ENCODE measurements around the gene INPP5A.
A peak's percentile ranks its signal among the peaks of the same experiment; 100 is the strongest.

The INPP5A gene

DNA sequence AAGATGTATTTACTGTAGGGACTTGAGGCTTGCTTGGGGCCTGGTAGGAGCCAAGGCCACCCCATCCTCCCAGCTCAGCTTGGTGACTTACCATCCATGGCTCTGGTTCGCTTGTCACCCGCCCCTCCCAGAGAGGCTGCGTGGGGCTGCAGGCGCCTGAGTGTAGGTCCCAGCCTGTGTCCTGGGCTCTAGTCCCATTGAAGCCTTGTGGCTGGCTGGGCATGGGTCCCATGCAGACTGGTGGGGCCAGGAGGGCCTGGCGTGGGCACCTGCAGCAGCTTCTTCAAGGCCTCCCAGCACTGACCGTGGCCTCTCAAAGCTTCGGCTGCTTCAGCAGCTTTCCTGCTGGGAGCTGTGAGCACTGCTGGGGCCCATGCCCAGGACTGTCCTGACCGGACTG lies 118.1 kb downstream of the INPP5A start:
- no peak overlapping the region for H3K14ac ChIP-seq (ENCODE audit: low read length)
- no peak overlapping the region for H4K8ac ChIP-seq (ENCODE audit: low read depth, low read length)
- no peak overlapping the region for H3K4me2 ChIP-seq (ENCODE audit: low read length)
- no peak overlapping the region for H2AFZ ChIP-seq (ENCODE audit: insufficient read depth, low read length, poor library complexity)
- no CpG with 5 or more reads among the region's 8 CpGs for WGBS (ENCODE audit: extremely low coverage, insufficient coverage, insufficient read length)
- no peak overlapping the region for H2BK12ac ChIP-seq (ENCODE audit: low read length)
- peaks cover 12 to 18% of the 10 kb centered on the region in 2 experiments for H3K36me3 ChIP-seq (ENCODE audit: control insufficient read depth in 1 of 2, insufficient read depth in 2 of 2, low read length in 2 of 2)
- no peak overlapping the region for H3K4me3 ChIP-seq (ENCODE audit: low read depth, low read length)
- peaks cover 3% of the 10 kb centered on the region for H3K9me3 ChIP-seq (ENCODE audit: insufficient read depth, low read depth, low read length)
- H2BK5ac ChIP-seq (ENCODE audit: low read depth, low read length, poor library complexity), result no peak overlapping the region
- no peaks in the 10 kb centered on the region for H3K4me1 ChIP-seq (ENCODE audit: control insufficient read depth in 1 of 2, insufficient read depth in 2 of 2, low read length in 2 of 2)
- no peaks in the 10 kb centered on the region for H3K79me2 ChIP-seq (ENCODE audit: control insufficient read depth, insufficient read depth, low read length, poor library complexity)
- no peak overlapping the region for H3K9ac ChIP-seq (ENCODE audit: low read length)
- H2AK5ac ChIP-seq (ENCODE audit: low read length), result no peak overlapping the region
- H2BK120ac ChIP-seq (ENCODE audit: insufficient read depth, low read length, poor library complexity), result no peak overlapping the region
- no peak overlapping the region for H3K18ac ChIP-seq (ENCODE audit: low read length)
- DNase-seq, result no peak
- H3K27me3 ChIP-seq (ENCODE audit: insufficient read depth, low read length), result no peaks in the 10 kb centered on the region
- no peak overlapping the region for H3K4ac ChIP-seq (ENCODE audit: low read depth, low read length)
- H4K12ac ChIP-seq (ENCODE audit: low read depth, low read length), result no peak overlapping the region
- no peak overlapping the region for H4K91ac ChIP-seq (ENCODE audit: low read depth, low read length)
- no peaks in the 10 kb centered on the region for H3K79me1 ChIP-seq (ENCODE audit: low read length)
- H3K27ac ChIP-seq (ENCODE audit: low read depth, low read length), result no peak overlapping the region
- H3K23ac ChIP-seq (ENCODE audit: low read length), result no peak overlapping the region

GRCh38 chr10:132656283-132657126 lies 118.9 kb downstream of the INPP5A start:
- H2BK12ac ChIP-seq (ENCODE audit: low read length), result no peak overlapping the region
- no peak overlapping the region for H4K91ac ChIP-seq (ENCODE audit: low read depth, low read length)
- H3K4me3 ChIP-seq (ENCODE audit: low read depth, low read length), result no peak overlapping the region
- H3K27me3 ChIP-seq (ENCODE audit: insufficient read depth, low read length), result no peaks in the 10 kb centered on the region
- H3K23ac ChIP-seq (ENCODE audit: low read length), result no peak overlapping the region
- H3K9me3 ChIP-seq (ENCODE audit: insufficient read depth, low read depth, low read length), result peaks cover 5% of the 10 kb centered on the region
- no peak overlapping the region for H3K4ac ChIP-seq (ENCODE audit: low read depth, low read length)
- H2AFZ ChIP-seq (ENCODE audit: insufficient read depth, low read length, poor library complexity), result no peak overlapping the region
- no peak overlapping the region for H2BK5ac ChIP-seq (ENCODE audit: low read depth, low read length, poor library complexity)
- H2AK5ac ChIP-seq (ENCODE audit: low read length), result no peak overlapping the region
- DNase-seq, result no peak
- H3K79me2 ChIP-seq (ENCODE audit: control insufficient read depth, insufficient read depth, low read length, poor library complexity), result no peaks in the 10 kb centered on the region
- WGBS (ENCODE audit: extremely low coverage, insufficient coverage, insufficient read length), result no CpG with 5 or more reads among the region's 18 CpGs
- H3K9ac ChIP-seq (ENCODE audit: low read length), result no peak overlapping the region
- H3K79me1 ChIP-seq (ENCODE audit: low read length), result no peaks in the 10 kb centered on the region
- H4K8ac ChIP-seq (ENCODE audit: low read depth, low read length), result no peak overlapping the region
- H3K14ac ChIP-seq (ENCODE audit: low read length), result no peak overlapping the region
- no peaks in the 10 kb centered on the region for H3K4me1 ChIP-seq (ENCODE audit: control insufficient read depth in 1 of 2, insufficient read depth in 2 of 2, low read length in 2 of 2)
- H4K12ac ChIP-seq (ENCODE audit: low read depth, low read length), result no peak overlapping the region
- no peak overlapping the region for H3K18ac ChIP-seq (ENCODE audit: low read length)
- H3K27ac ChIP-seq (ENCODE audit: low read depth, low read length), result no peak overlapping the region
- H2BK120ac ChIP-seq (ENCODE audit: insufficient read depth, low read length, poor library complexity), result no peak overlapping the region
- H3K36me3 ChIP-seq (ENCODE audit: control insufficient read depth in 1 of 2, insufficient read depth in 2 of 2, low read length in 2 of 2), result peaks cover 12 to 18% of the 10 kb centered on the region in 2 experiments
- H3K4me2 ChIP-seq (ENCODE audit: low read length), result no peak overlapping the region

DNA sequence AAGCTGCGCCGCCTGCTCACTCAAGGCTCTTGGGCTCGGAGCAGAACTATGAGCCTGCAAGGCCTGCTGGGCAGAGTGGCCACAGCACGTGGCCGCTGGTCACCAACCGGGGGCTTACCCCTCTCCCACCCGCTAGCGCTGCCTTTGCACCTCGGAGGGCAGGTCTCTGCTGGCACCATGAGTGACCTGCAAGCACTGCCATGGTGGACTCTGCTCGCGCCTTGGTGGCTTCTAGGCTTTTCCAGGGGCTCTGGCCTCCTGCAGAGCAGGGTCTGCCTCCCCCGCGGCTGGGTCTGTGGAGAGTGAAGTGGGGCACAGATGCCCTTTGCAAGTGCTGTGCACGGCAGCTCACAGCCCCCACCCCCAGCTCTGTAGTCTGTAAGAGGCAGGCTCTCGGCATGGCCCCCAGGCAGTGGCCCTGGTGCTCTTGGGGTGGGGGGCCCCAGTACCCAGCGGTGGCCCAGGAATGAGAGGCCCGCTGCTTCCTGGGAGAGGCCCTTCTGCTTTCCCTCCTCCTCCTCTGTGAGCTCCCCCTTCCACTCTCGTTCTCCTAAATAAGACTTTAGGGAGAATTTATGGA lies 119.6 kb downstream of the INPP5A start:
- H3K14ac ChIP-seq (ENCODE audit: low read length), result no peak overlapping the region
- H4K12ac ChIP-seq (ENCODE audit: low read depth, low read length), result no peak overlapping the region
- H3K36me3 ChIP-seq (ENCODE audit: control insufficient read depth in 1 of 2, insufficient read depth in 2 of 2, low read length in 2 of 2), result peaks cover 13 to 17% of the 10 kb centered on the region in 2 experiments
- no peak overlapping the region for H3K18ac ChIP-seq (ENCODE audit: low read length)
- no peak for DNase-seq
- peaks cover 5% of the 10 kb centered on the region for H3K9me3 ChIP-seq (ENCODE audit: insufficient read depth, low read depth, low read length)
- no peak overlapping the region for H2AFZ ChIP-seq (ENCODE audit: insufficient read depth, low read length, poor library complexity)
- H2AK5ac ChIP-seq (ENCODE audit: low read length), result no peak overlapping the region
- H3K79me2 ChIP-seq (ENCODE audit: control insufficient read depth, insufficient read depth, low read length, poor library complexity), result no peaks in the 10 kb centered on the region
- H3K9ac ChIP-seq (ENCODE audit: low read length), result no peak overlapping the region
- H3K79me1 ChIP-seq (ENCODE audit: low read length), result no peaks in the 10 kb centered on the region
- H3K23ac ChIP-seq (ENCODE audit: low read length), result no peak overlapping the region
- no peaks in the 10 kb centered on the region for H3K27me3 ChIP-seq (ENCODE audit: insufficient read depth, low read length)
- H2BK12ac ChIP-seq (ENCODE audit: low read length), result no peak overlapping the region
- H4K8ac ChIP-seq (ENCODE audit: low read depth, low read length), result no peak overlapping the region
- no peak overlapping the region for H3K4ac ChIP-seq (ENCODE audit: low read depth, low read length)
- H4K91ac ChIP-seq (ENCODE audit: low read depth, low read length), result no peak overlapping the region
- no peak overlapping the region for H3K4me3 ChIP-seq (ENCODE audit: low read depth, low read length)
- H3K4me2 ChIP-seq (ENCODE audit: low read length), result no peak overlapping the region
- no peak overlapping the region for H2BK120ac ChIP-seq (ENCODE audit: insufficient read depth, low read length, poor library complexity)
- H2BK5ac ChIP-seq (ENCODE audit: low read depth, low read length, poor library complexity), result no peak overlapping the region
- no CpG with 5 or more reads among the region's 18 CpGs for WGBS (ENCODE audit: extremely low coverage, insufficient coverage, insufficient read length)
- no peaks in the 10 kb centered on the region for H3K4me1 ChIP-seq (ENCODE audit: control insufficient read depth in 1 of 2, insufficient read depth in 2 of 2, low read length in 2 of 2)
- H3K27ac ChIP-seq (ENCODE audit: low read depth, low read length), result no peak overlapping the region

DNA sequence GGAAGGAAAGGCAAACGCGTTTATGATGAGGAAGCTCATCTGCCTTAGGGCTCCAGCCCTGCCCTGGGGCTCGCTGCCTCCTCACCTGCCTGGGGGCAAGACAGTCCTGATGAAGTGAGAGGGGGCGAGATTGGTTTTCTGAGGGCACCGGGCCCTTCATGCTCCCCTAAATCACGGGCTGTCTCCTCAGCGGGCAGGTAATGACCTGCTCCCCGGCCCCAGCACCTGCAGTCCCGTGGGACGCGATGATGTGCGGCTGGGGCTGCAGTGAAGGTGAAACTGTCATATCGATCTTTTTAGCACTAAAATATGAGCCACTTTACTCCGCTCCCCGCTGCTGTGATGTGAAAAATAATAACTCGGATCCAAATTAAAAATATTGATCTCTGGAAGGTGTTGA lies 120.2 kb downstream of the INPP5A start:
- no peak overlapping the region for H2AK5ac ChIP-seq (ENCODE audit: low read length)
- H3K9me3 ChIP-seq (ENCODE audit: insufficient read depth, low read depth, low read length), result peaks cover 5% of the 10 kb centered on the region
- H4K91ac ChIP-seq (ENCODE audit: low read depth, low read length), result no peak overlapping the region
- no peak overlapping the region for H2AFZ ChIP-seq (ENCODE audit: insufficient read depth, low read length, poor library complexity)
- no peak overlapping the region for H3K18ac ChIP-seq (ENCODE audit: low read length)
- no peak overlapping the region for H3K4me2 ChIP-seq (ENCODE audit: low read length)
- no peak overlapping the region for H3K14ac ChIP-seq (ENCODE audit: low read length)
- H4K8ac ChIP-seq (ENCODE audit: low read depth, low read length), result no peak overlapping the region
- no peak overlapping the region for H3K27ac ChIP-seq (ENCODE audit: low read depth, low read length)
- H3K23ac ChIP-seq (ENCODE audit: low read length), result no peak overlapping the region
- H3K79me1 ChIP-seq (ENCODE audit: low read length), result no peaks in the 10 kb centered on the region
- no peak overlapping the region for H3K4ac ChIP-seq (ENCODE audit: low read depth, low read length)
- H3K27me3 ChIP-seq (ENCODE audit: insufficient read depth, low read length), result no peaks in the 10 kb centered on the region
- no peak overlapping the region for H2BK120ac ChIP-seq (ENCODE audit: insufficient read depth, low read length, poor library complexity)
- peaks cover 13 to 16% of the 10 kb centered on the region in 2 experiments for H3K36me3 ChIP-seq (ENCODE audit: control insufficient read depth in 1 of 2, insufficient read depth in 2 of 2, low read length in 2 of 2)
- DNase-seq, result no peak
- no CpG with 5 or more reads among the region's 16 CpGs for WGBS (ENCODE audit: extremely low coverage, insufficient coverage, insufficient read length)
- no peaks in the 10 kb centered on the region for H3K79me2 ChIP-seq (ENCODE audit: control insufficient read depth, insufficient read depth, low read length, poor library complexity)
- peak overlapping the region; percentile 7 for H3K4me3 ChIP-seq (ENCODE audit: low read depth, low read length)
- H3K4me1 ChIP-seq (ENCODE audit: control insufficient read depth in 1 of 2, insufficient read depth in 2 of 2, low read length in 2 of 2), result no peaks in the 10 kb centered on the region
- H2BK5ac ChIP-seq (ENCODE audit: low read depth, low read length, poor library complexity), result no peak overlapping the region
- H2BK12ac ChIP-seq (ENCODE audit: low read length), result no peak overlapping the region
- no peak overlapping the region for H4K12ac ChIP-seq (ENCODE audit: low read depth, low read length)
- no peak overlapping the region for H3K9ac ChIP-seq (ENCODE audit: low read length)
